Measurements from ENCODE around the gene SHC1. TPM values are rescaled to one million over a fixed set of nuclear protein-coding genes. Genes with fewer than 3 reads are reported as not detected.
A peak's percentile ranks its signal among the peaks of the same experiment; 100 is the strongest.

SHC1 gene
- total RNA-seq, 1 donor from 2014 or later: 155 TPM

- DNase-seq: no peak
- Mint-ChIP-seq H3K27ac (ENCODE audit: unreplicated experiment) (peak overlapping the region; percentile 20), H3K27me3 (ENCODE audit: unreplicated experiment) (peaks cover 12% of the 10 kb centered on the region), H3K9me3 (ENCODE audit: unreplicated experiment) (peaks cover 11% of the 10 kb centered on the region), H3K36me3 (ENCODE audit: unreplicated experiment) (no peaks in the 10 kb centered on the region), H3K4me3 (ENCODE audit: unreplicated experiment) (peak overlapping the region; percentile 17), H3K4me1 (ENCODE audit: low read depth, unreplicated experiment) (peaks cover 48% of the 10 kb centered on the region)
- TF ChIP-seq, protein P1, sequence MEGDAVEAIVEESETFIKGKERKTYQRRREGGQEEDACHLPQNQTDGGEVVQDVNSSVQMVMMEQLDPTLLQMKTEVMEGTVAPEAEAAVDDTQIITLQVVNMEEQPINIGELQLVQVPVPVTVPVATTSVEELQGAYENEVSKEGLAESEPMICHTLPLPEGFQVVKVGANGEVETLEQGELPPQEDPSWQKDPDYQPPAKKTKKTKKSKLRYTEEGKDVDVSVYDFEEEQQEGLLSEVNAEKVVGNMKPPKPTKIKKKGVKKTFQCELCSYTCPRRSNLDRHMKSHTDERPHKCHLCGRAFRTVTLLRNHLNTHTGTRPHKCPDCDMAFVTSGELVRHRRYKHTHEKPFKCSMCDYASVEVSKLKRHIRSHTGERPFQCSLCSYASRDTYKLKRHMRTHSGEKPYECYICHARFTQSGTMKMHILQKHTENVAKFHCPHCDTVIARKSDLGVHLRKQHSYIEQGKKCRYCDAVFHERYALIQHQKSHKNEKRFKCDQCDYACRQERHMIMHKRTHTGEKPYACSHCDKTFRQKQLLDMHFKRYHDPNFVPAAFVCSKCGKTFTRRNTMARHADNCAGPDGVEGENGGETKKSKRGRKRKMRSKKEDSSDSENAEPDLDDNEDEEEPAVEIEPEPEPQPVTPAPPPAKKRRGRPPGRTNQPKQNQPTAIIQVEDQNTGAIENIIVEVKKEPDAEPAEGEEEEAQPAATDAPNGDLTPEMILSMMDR (IDR thresholded peaks at IDR 0.05; ENCODE audit: partially characterized antibody, unreplicated experiment): no peak
These were observed 17.9 kb downstream of the SHC1 start for GRCh38 chr1:154952664-154953063.

DNA sequence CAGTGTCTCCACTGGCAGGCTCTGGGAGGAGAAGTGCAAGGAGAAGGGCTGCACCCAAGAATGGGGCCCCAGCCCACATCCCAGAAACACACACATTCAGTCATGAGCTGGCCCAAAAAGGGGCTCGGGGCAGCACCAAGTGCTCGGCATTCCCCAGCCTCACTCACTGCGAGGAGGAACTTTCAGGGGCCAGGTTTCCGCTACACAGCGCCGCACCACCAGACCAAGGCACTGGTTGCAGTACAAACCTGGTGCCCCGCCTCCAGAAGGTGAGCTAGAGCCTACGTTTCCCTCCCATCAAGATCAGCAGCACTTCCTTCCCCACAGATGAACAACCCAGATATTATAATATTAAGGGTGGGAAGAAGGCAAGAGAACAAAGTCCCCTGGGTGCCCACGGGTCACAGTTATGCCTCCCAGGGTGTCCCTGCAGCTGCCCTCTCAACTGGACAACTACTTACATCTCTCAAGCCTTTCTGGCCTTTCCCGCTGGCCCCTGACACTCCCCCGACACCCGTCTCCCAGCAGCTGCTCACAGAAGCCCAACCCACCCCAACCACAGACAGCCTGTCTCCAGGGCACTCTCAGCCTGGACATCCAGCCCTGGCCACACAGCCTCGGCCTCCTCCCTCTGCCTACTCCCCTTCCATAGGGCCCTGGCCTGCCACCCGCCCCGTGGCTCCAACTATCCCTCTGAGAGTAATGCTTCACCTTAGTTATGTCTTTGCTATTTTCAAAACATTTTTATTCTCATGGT is 18.5 kb downstream of the SHC1 start:
- Mint-ChIP-seq H3K27ac (ENCODE audit: unreplicated experiment) (peak overlapping the region; percentile 20), H3K4me3 (ENCODE audit: unreplicated experiment) (peak overlapping the region; percentile 38), H3K27me3 (ENCODE audit: unreplicated experiment) (peaks cover 12% of the 10 kb centered on the region), H3K9me3 (ENCODE audit: unreplicated experiment) (peaks cover 11% of the 10 kb centered on the region), H3K36me3 (ENCODE audit: unreplicated experiment) (no peaks in the 10 kb centered on the region), H3K4me1 (ENCODE audit: low read depth, unreplicated experiment) (peaks cover 45% of the 10 kb centered on the region)
- TF ChIP-seq, protein P1 (IDR thresholded peaks at IDR 0.05; ENCODE audit: partially characterized antibody, unreplicated experiment): no peak
- DNase-seq: no peak

DNA sequence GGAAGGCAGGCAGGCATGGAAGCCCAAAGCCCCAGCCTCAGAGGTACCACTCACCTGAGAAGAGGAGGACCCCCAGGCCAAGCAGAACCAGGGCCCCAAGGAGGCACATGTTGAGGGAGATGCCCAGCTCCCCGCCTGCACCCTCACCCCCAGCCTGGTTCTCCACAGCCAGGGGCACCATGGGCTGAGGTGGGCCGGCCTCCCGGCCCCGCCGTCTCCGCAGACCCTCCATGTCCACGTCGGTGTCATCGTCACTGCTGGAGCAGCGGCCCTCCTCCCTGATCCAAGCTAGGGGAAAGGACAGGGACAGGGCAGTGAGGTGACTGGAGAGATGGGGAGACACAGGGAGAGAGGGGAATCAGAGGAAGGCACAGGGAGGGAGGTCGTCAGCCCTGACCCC is 22.5 kb downstream of the SHC1 start:
- peaks cover 9% of the 10 kb centered on the region for H3K27me3 Mint-ChIP-seq (ENCODE audit: unreplicated experiment)

DNA sequence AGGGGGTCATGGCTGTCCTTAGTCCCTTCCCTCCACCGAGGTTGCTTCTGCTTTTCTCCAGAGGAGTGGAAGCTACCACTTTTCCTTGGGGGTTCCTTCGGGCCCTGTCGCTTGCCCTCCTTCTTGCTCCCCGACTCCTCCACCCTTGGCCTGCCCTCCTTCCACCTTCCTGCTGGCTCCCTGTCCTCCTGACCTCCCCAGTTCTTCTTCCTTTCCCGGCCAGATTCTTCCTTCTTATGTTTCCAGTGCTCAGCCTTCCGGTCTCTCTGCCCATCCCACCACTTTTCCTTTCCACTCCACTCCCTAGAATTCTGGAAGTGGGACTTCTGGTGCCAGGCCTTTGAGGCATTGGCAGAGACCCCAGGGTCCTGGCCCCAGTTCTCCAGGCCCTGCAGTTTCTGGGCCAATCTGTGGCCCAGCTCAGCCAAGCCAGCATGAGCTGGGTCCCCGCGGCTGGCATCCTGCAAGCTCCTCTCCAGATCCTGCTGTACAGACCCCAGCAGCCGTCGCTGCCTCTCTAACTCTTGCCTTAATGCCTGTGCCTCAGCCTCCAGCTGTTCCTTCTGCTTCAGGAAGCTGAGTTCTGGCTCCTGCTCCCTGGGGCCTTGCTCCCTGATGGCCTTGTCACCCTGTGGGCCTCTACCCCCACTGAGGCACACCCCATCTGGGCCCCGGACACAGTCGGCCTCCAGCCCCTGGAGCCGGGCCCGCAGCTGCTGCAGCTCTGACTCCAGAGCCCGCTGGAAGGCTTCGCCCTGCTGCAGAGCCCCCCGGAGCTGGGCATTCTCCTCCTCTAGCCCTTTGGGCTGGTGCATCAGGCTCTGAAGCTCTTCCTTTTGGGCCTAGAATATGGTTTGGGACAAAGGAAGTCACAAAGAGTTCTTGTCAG is 24.3 kb downstream of the SHC1 start:
- Mint-ChIP-seq H3K4me3 (ENCODE audit: unreplicated experiment) (no peak overlapping the region), H3K4me1 (ENCODE audit: low read depth, unreplicated experiment) (peaks cover 10% of the 10 kb centered on the region)
- DNase-seq: no peak

More for the DNA sequence above, 22.5 kb downstream of the SHC1 start:
- H3K9me3 Mint-ChIP-seq (ENCODE audit: unreplicated experiment): peaks cover 2% of the 10 kb centered on the region
- no peak for DNase-seq
- no peak overlapping the region for H3K4me3 Mint-ChIP-seq (ENCODE audit: unreplicated experiment)
- H3K27ac Mint-ChIP-seq (ENCODE audit: unreplicated experiment): no peak overlapping the region
- TF ChIP-seq, protein P1 (IDR thresholded peaks at IDR 0.05; ENCODE audit: partially characterized antibody, unreplicated experiment): no peak
- H3K36me3 Mint-ChIP-seq (ENCODE audit: unreplicated experiment): no peaks in the 10 kb centered on the region
- peaks cover 21% of the 10 kb centered on the region for H3K4me1 Mint-ChIP-seq (ENCODE audit: low read depth, unreplicated experiment)

More for the DNA sequence above, 24.3 kb downstream of the SHC1 start:
- TF ChIP-seq, protein P1 (IDR thresholded peaks at IDR 0.05; ENCODE audit: partially characterized antibody, unreplicated experiment): no peak
- H3K27me3 Mint-ChIP-seq (ENCODE audit: unreplicated experiment): peaks cover 6% of the 10 kb centered on the region
- H3K36me3 Mint-ChIP-seq (ENCODE audit: unreplicated experiment): no peaks in the 10 kb centered on the region
- H3K27ac Mint-ChIP-seq (ENCODE audit: unreplicated experiment): no peak overlapping the region
- H3K9me3 Mint-ChIP-seq (ENCODE audit: unreplicated experiment): peaks cover 1% of the 10 kb centered on the region

Measured in glutamatergic neuron (in vitro differentiated cells).